Lower lobe of right lung (tissue), 2 donors: ENCODE data around the gene CHCHD6. TPM values are rescaled to one million over a fixed set of nuclear protein-coding genes. Genes with fewer than 3 reads are reported as not detected.

Source experiments
- ATAC-seq, 2 donors: fragments of 200-7000 bp; cut with Tn5 transposase; one replicate each; pipeline ENCODE4 v1.9.1; 2020 to 2022; ENCODE audit warnings: mild to moderate bottlenecking in 2 of 2, moderate library complexity in 2 of 2
- DNase-seq: peaks from one replicate; pipeline ENCODE4 v3.0.0-alpha.2; 2020
- H3K27ac ChIP-seq: fragments of 200-600 bp; one replicate; pipeline ENCODE4 v1.8.0; 2022
- H3K27me3 ChIP-seq: fragments of 200-600 bp; one replicate; pipeline ENCODE4 v1.8.0; 2022; ENCODE audit warnings: low read depth
- H3K36me3 ChIP-seq: fragments of 200-600 bp; one replicate; pipeline ENCODE4 v1.8.0; 2022; ENCODE audit warnings: mild to moderate bottlenecking
- H3K4me1 ChIP-seq: fragments of 200-600 bp; one replicate; pipeline ENCODE4 v1.8.0; 2022
- H3K4me3 ChIP-seq: fragments of 200-600 bp; one replicate; pipeline ENCODE4 v1.8.0; 2022; ENCODE audit warnings: mild to moderate bottlenecking
- H3K9me3 ChIP-seq: fragments of 200-600 bp; one replicate; pipeline ENCODE4 v1.8.0; 2022
- CTCF ChIP-seq: fragments of 200-600 bp; IDR thresholded peaks from one replicate; pipeline ENCODE4 v1.8.0; 2022; ENCODE audit warnings: antibody characterized with exemption, mild to moderate bottlenecking
- intact Hi-C: fragments of 100-400 bp; cut with DNase I; formaldehyde crosslinking; loops from one replicate; pipeline ENCODE4 v1.11.0; 2022
- total RNA-seq: library from RNA; stranded (reverse); fragmentation: NEBNext Ultra II Directional; extraction: Animal tissue kit (Norgen Biotek cat#: 25700); gene quantifications from one replicate; pipeline ENCODE4 v1.2.1, GENCODE V29; 2021
- donor health status: DM: no; HTN: yes; CAD: no; lungs with severe emphysema.

CHCHD6 gene
- total RNA-seq, 1 donor from 2014 or later, result 12.2 TPM

- TF ChIP-seq CTCF, result no peak
- no peaks in the 10 kb centered on the region for H3K4me1 ChIP-seq
- intact Hi-C loops, result no loop called here
These were observed 305.5 kb downstream of the CHCHD6 start for GRCh38 chr3:127009531-127009930.

More at GRCh38 chr3:127009531-127009930, 305.5 kb downstream of the CHCHD6 start:
- Histone ChIP-seq H3K36me3 (peaks cover 59% of the 10 kb centered on the region), H3K27me3 (no peaks in the 10 kb centered on the region), H3K4me3 (no peak overlapping the region), H3K27ac (no peak overlapping the region), H3K9me3 (no peaks in the 10 kb centered on the region)
- ATAC-seq (no peak), DNase-seq (no peak)

Other genes starting within 250 kb of the CHCHD6 start
- 40.4 TPM for gene ZXDC, start 228.3 kb upstream of the CHCHD6 start, total RNA-seq
- not detected for gene UROC1, start 186.5 kb upstream of the CHCHD6 start, total RNA-seq
- 1.5 TPM for gene CHST13, start 180.1 kb upstream of the CHCHD6 start, total RNA-seq
- gene C3orf22, start 145.3 kb upstream of the CHCHD6 start, total RNA-seq, result not detected
- gene TXNRD3, start 49.1 kb upstream of the CHCHD6 start, total RNA-seq, result 8.7 TPM